Frontal cortex (tissue), 4 donors: ENCODE results near the gene WDR13. TPM values are rescaled to one million over a fixed set of nuclear protein-coding genes. Genes with fewer than 3 reads are reported as not detected.
A peak's percentile ranks its signal among the peaks of the same experiment; 100 is the strongest.
"Not testable (repeated sequence)": the region's sequence is repeated elsewhere in the genome, so short reads cannot be mapped to it uniquely, and the experiment has no call there.

ENCODE experiments used
- DNase-seq, 2 donors: peaks; one replicate each; pipeline ENCODE4 v3.0.0; 2012; ENCODE audit warnings: low spot score in 2 of 2
- FAIRE-seq: peaks from 2 replicates; lab custom pipeline; 2012; peaks lifted over from hg19 to GRCh38; lab: Jason Lieb, UNC
- total RNA-seq: library from RNA; depleted of rRNA; stranded (reverse); fragments of >200 nt; gene quantifications from one replicate; pipeline ENCODE4 v1.2.3, GENCODE V29; 2014
- donor health status: control.
- donor health status: control.
- donor health status: control.

Gene WDR13
- 56.7 TPM for total RNA-seq

DNA sequence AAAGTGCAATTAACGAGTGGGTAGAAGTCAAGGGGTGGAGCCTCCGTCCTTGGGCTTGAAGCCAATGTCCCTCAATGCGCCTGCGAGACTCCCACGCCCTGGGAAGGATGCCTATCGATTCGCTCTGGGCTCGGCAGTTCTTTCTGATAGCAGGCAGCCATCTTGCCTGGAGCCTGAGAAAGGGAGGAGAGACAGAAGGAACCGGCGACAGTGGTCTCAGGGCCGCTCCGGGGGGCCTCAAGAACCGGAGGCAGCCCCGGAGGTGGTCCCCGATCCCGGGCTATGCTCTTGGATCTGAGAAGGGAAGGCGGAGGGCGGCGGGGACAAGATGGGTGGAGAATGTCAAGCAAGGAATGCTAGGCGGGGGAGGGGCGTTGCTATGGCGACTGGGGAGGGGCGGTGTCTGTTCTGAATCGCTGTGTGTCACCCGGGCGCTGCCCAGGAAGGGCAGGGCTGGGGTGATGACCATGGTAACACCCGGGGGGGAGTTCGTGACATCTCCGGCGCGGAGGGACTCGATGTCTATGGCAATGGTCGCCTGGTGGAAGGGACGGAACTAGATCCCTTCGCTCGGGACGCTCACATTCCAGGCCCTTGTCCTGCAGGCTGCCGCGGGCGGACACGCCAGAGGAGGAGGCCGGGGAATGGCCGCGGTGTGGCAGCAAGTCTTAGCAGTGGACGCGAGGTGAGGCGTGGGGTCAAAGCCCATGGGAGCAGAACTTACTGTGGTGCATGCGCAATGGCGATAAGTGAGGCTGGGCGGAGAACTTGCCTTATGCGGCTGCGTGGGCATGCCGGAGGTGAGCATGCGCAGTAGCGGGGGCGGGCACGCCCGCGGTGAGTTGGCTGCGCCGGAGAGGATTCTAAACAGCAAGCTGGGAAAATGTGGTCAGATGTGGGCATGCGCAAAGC lies at the start of gene WDR13:
Gene WDR13, plus strand, starts transcription at position 140 of the 912 bp plus-strand sequence. Its CDS starts 505 bp downstream, at position 645.
- DNase-seq (peak; percentile 74 to 79), FAIRE-seq (no peak)

- FAIRE-seq (no peak), DNase-seq (no peak)
Observed at GRCh38 chrX:48548871-48549270, 48.4 kb upstream of the WDR13 start.

DNA sequence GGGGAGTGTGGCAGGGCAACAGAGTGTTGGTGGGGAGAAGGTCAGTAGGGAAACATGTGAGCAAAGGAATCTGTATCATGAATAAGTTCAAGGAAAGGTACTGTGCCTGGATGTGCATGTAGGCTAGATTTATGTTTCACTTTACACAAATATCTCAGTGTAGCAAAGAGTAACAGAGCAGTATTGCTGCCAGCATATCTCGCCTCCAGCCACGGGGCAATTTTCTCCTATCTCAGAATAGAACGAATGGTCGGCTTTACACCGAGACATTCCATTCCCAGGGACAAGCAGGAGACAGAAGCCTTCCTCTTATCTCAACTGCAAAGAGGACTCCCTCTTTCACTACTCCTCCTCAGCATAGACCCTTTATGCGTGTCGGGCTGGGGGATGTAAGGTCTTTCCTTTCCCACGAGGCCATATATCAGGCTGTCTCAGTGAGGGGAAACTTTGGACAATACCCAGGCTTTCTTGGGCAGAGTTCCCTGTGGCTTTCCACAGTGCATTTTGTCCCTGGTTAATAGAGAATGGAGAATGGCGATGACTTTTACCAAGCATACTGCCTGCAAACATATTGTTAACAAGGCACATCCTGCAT lies 41.5 kb upstream of the WDR13 start:
- not testable (repeated sequence) for FAIRE-seq, DNase-seq

DNA sequence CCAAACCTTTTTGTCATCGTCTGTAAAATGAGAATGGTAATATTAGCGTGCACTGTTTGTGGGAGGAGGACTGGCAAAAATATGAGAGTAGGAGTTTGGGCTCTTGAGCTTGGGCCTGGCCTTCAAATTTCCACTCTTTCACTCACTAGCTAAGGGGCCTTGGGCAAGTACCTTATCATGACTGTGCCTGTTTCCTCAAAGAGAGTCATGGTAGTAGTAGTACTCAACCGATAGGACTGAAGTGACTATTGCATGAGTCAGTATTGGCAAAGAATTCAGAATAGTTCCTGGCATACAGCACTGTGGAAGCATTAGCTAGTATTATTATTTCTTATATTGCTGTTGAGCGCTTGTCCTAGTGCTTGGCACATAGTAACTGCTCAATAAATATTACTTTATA lies 39.0 kb upstream of the WDR13 start:
- FAIRE-seq (no peak), DNase-seq (no peak)

DNA sequence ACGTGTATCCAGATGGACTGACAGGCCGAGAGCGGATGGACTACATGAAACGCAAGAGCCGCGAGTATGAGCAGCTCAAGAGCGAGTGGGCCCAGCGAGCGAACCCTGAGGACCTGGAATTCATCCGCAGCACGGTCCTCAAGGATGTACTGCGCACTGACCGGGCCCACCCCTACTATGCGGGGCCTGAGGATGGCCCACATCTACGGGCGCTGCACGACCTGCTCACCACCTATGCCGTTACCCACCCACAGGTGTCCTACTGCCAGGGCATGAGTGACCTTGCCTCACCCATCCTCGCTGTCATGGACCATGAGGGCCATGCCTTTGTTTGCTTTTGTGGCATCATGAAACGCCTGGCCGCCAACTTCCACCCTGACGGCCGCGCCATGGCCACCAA lies 37.7 kb upstream of the WDR13 start:
- DNase-seq = no peak
- no peak for FAIRE-seq

- DNase-seq = no peak
- FAIRE-seq = no peak
Observed at GRCh38 chrX:48560056-48560455, 37.2 kb upstream of the WDR13 start.

DNA sequence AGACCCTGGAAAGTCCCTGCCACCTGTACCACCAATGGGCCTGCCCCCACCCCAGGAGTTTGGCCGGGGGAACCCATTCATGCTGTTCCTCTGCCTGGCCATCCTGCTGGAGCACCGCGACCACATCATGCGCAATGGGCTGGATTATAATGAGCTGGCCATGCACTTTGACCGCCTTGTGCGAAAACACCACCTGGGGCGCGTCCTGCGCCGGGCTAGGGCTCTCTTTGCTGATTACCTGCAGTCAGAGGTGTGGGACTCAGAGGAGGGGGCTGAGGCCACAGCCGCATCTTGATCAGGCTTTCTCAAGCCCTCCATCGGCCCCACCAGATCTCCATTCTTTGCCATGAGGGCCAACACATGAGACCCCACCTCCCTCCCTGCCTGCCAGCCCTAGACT lies 36.6 kb upstream of the WDR13 start:
- no peak for FAIRE-seq
- DNase-seq = no peak

DNA sequence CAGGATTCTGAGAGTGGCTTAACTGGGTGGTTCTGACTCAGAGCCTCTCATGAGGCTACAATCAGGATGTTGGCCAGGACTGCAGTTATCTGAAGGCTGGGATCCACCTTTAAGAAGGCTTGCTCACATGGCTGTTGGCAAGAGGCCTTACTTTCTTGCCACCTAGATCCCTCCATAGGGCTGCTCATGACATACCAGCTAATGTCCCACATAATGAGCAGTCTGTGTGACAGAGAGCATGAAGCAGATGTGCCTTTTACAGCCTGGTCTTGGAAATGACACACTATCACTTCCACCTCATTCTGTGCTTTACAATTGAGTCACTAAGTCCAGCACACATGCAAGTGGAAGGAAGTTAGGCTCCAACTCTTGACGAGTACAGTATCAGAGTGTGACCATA lies 27.3 kb upstream of the WDR13 start:
- FAIRE-seq = no peak
- DNase-seq = no peak

GRCh38 chrX:48573690-48574269 lies 23.5 kb upstream of the WDR13 start:
- DNase-seq (no peak), FAIRE-seq (no peak)

- FAIRE-seq (no peak), DNase-seq (peak; percentile 68 to 75)
Observed at GRCh38 chrX:48574270-48575266, 22.7 kb upstream of the WDR13 start, which contains the start of gene RBM3. Gene RBM3 (plus strand): TSS chrX:48574484. CDS start chrX:48575181, 697 bp downstream.

DNA sequence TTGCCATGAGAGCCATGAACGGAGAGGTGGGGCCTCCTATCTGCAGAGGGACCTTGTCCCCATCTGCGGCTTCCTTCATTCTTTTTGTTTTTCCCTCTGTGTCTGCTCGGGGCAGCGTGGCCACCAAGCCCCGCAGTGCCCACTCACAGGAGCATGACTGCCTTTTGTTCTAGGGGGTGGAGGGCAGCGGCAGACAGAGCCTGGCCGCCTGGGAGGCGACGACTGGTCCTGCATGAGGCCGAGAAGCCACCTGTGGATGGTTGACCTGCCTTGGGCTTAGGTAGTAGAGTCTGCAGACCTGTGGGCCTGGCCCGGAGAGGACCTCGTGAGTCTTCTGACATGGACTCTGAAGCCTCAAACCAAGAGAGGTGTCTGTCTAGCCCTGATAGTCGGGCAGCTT lies 21.6 kb upstream of the WDR13 start:
- DNase-seq (no peak), FAIRE-seq (no peak)

DNA sequence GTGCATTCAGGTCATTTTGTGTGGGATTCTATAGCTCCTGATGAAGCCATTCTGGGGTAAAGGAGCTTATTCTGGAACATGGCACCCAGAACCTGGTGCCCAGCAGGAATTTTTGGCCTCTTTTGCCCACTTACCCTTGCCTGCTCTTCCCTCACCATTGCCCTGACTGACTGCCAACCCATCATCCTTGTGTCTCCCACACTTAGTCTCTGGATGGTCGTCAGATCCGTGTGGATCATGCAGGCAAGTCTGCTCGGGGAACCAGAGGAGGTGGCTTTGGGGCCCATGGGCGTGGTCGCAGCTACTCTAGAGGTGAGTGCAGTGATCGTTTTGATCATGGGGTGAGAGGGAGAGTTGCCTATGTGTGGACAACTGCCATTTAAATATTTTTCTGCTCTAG lies 21.2 kb upstream of the WDR13 start:
- no peak for FAIRE-seq
- DNase-seq = no peak

DNA sequence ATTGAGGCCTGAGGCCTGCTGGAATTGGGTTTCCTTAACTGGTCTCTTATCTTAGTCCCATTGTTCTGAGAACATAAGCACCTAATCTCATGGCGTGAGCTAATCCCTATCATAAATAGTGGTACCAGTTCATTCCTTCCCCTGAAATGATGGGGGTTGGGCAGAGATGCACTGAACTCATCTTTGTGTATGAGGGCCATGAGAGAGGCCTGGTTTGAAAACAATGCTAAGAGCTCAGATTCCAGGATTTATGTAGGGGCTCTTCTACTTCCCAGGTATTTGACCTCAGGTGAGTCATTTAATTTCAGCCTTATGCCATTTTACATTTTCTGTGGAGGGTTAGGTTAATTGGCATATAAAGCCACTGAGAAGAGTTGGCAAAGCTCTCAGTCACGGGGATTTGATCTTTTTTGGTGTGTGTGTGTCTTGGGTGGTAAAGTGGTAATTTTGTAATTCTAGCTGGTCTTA lies 18.6 kb upstream of the WDR13 start:
- no peak for FAIRE-seq
- DNase-seq = no peak

- no peak for DNase-seq
- FAIRE-seq = no peak
Observed at GRCh38 chrX:48579259-48579658, 18.0 kb upstream of the WDR13 start.

- no peak for DNase-seq
- FAIRE-seq = no peak
Observed at GRCh38 chrX:48580662-48581061, 16.6 kb upstream of the WDR13 start.

- no peak for FAIRE-seq
- no peak for DNase-seq
Observed at GRCh38 chrX:48584698-48585097, 12.6 kb upstream of the WDR13 start.

DNA sequence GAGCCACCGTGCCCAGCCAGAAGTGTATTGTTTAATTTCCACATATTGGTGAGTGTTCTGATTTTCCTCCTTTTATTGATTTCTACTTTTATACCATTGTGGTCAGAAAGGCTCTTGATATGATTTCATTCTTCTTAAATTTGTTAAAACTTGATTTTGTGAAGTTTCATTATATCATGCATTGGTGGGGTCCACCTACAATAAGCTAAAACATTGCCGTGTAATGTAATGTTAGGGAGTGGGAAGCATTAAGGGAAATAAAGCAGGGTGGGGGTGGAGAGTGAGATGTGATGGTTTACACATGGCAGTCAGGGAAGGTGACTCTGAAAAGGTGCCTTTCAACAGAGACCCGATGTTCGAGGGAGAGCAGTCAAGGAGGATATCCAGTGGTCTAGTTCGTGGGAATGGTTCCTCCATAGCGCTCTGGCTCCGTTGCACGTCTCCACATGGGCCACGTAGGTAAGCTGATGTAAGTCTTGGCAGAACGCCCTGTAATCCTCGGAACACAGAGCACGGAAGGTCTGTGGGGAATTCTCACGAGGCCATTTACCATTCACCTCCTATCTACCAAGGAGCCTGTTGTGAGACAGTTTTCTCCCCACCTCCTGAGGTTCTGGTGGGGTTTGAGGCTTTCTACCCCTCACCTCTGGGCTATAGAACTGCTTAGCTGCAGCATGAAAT lies 7.7 kb upstream of the WDR13 start:
- DNase-seq (no peak), FAIRE-seq (no peak)

DNA sequence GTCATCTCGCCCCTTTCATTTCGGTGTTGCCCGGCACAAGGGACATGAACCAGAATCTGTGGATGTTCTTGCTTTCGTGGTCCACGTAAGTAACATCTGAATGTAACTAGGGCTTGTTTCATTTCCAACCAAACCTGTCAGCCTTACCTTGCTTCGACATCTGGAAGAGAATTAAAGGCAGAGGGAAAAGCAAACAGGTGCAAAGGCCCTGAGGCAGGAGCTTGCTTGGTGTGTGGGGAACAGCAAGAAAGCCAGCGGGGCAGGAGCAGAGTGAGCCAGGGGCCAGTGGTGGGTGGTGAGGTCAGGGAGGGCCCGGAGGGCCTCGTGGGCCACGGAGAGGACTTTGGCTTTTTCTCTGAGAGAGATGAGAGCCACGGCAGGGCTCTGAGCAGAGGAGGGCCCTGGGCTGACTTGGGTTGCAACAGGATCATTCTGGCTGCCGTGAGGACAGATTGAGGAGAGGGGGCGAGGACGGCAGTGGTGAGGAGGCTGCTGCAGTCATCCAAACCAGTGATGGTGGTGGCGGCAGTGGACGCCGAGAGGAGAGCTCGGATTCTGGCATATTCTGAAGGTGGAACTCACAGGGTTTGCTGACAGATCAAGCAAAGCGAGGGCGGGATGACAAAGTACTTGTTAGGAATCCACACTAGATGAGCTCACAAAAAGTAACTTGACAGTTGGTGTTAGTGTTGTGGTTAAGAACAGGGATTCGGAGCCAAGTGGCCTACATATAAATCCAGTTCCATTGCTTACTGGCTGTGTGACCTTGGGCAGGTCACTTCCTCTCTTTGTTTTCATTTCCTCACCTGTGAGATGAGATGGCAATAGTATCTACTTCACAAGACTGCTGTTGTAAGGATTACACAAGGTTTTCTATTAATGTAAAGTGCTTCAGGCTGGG lies 6.8 kb upstream of the WDR13 start:
- FAIRE-seq (no peak), DNase-seq (no peak)
